Measurements from ENCODE around the gene DNAH6.

GRCh38 chr2:84636080-84636971 is 120.0 kb downstream of the DNAH6 start:
- TF ChIP-seq, protein P1, sequence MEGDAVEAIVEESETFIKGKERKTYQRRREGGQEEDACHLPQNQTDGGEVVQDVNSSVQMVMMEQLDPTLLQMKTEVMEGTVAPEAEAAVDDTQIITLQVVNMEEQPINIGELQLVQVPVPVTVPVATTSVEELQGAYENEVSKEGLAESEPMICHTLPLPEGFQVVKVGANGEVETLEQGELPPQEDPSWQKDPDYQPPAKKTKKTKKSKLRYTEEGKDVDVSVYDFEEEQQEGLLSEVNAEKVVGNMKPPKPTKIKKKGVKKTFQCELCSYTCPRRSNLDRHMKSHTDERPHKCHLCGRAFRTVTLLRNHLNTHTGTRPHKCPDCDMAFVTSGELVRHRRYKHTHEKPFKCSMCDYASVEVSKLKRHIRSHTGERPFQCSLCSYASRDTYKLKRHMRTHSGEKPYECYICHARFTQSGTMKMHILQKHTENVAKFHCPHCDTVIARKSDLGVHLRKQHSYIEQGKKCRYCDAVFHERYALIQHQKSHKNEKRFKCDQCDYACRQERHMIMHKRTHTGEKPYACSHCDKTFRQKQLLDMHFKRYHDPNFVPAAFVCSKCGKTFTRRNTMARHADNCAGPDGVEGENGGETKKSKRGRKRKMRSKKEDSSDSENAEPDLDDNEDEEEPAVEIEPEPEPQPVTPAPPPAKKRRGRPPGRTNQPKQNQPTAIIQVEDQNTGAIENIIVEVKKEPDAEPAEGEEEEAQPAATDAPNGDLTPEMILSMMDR (conservative IDR thresholded peaks at IDR 0.05; ENCODE audit: low read depth, low read length): no peak
- TF ChIP-seq EZH2 (IDR thresholded peaks at IDR 0.05; ENCODE audit: borderline replicate concordance, low read depth, low read length, poor library complexity, severe bottlenecking): no peak
